Placental pericyte (primary cell): ENCODE results near the gene ZFC3H1. TPM values are rescaled to one million over a fixed set of nuclear protein-coding genes. Genes with fewer than 3 reads are reported as not detected.

Experiments used
- small RNA-seq: library from RNA; depleted of rRNA; stranded (forward); fragments of <200 nt; gene quantifications from one replicate; pipeline ENCODE3, GENCODE V24; 2012; ENCODE audit warnings: low replicate concordance
- total RNA-seq: library from RNA; depleted of rRNA; stranded (reverse); fragments of >200 nt; gene quantifications from 2 replicates; pipeline ENCODE4 v1.2.3, GENCODE V29; 2012

Gene ZFC3H1, protein sequence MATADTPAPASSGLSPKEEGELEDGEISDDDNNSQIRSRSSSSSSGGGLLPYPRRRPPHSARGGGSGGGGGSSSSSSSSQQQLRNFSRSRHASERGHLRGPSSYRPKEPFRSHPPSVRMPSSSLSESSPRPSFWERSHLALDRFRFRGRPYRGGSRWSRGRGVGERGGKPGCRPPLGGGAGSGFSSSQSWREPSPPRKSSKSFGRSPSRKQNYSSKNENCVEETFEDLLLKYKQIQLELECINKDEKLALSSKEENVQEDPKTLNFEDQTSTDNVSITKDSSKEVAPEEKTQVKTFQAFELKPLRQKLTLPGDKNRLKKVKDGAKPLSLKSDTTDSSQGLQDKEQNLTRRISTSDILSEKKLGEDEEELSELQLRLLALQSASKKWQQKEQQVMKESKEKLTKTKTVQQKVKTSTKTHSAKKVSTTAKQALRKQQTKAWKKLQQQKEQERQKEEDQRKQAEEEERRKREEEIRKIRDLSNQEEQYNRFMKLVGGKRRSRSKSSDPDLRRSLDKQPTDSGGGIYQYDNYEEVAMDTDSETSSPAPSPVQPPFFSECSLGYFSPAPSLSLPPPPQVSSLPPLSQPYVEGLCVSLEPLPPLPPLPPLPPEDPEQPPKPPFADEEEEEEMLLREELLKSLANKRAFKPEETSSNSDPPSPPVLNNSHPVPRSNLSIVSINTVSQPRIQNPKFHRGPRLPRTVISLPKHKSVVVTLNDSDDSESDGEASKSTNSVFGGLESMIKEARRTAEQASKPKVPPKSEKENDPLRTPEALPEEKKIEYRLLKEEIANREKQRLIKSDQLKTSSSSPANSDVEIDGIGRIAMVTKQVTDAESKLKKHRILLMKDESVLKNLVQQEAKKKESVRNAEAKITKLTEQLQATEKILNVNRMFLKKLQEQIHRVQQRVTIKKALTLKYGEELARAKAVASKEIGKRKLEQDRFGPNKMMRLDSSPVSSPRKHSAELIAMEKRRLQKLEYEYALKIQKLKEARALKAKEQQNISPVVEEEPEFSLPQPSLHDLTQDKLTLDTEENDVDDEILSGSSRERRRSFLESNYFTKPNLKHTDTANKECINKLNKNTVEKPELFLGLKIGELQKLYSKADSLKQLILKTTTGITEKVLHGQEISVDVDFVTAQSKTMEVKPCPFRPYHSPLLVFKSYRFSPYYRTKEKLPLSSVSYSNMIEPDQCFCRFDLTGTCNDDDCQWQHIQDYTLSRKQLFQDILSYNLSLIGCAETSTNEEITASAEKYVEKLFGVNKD (N-terminal part only)
- 35.7 and 45.1 TPM in 2 replicates for total RNA-seq

DNA sequence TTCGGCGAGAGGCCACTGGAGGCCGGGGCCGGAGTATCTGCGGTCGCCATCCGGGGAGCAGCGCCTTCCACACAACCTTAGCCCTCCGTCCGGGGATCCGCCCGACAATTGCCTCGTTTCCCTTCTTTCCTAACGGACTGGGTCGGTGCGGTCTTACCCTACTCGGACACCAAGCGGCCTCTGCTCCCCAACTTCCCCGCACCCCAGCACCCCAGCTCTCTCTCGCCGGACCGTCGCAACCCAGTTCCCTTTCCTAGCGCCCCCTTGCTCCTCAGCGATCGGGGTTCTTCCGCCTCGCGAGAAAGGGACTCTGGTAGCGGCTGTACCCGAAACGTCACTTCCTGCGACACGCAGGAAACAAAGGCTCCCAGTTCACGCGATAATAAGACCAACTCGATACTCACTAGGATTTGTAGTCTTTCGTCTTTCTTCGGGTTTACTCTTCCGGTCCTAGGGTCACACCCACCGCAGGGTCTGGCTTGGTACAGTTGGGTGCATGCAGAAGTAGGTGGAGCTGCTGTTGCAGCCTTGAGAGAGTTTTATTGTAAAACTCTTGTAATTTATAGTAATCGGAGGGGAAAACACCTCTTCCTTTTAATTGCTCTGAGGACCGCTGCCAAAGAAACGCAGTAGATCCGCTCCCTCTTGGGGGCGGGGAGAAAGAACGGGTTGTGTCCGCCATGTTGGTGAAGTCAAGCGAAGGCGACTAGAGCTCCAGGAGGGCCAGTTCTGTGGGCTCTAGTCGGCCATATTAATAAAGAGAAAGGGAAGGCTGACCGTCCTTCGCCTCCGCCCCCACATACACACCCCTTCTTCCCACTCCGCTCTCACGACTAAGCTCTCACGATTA lies at the start of gene ZFC3H1, which contains the start of gene THAP2:
ZFC3H1 (minus strand) TSS at position 288 of the 850 bp plus-strand sequence; CDS start at position 50, 238 bp downstream.
THAP2 (plus strand) TSS at position 741 of the 850 bp plus-strand sequence. CDS start 209 bp downstream, outside the sequence.

DNA sequence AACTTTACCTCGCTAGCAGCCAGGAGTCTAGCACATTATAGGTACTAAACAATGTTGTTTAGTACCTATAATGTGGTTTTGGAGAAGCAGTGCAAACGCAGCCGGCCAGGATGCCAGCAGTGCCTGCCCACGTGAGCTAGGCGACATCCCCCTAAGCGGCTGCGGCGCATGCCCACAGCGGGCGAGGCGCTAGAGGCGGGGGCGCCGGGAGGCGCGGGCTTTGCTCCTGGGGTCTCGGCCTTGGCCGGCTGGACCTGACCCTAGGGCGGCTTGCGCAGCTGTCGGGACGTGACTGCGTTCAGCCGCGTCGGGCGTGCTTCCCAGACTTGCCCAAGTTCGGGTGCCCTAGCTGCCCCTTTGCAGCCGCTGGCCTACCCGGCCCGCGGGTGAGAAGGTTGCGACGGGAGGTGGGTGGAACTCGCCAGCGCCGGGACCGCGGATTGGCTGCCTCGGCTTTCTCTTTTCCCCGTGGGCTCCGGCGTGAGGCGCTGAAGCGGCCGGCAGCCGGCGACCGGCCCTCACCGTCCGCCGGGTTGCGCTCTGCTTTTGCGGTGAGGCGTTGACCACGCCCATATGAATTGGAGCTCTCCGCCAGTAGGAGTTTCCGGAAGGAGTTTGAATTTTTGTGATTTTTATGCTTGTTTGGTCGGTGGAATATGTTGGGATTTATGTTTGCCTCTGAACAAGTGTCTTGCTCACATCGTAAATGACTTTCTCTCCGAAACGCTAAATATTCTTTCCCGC lies 22.4 kb upstream of the ZFC3H1 start, which contains the start of gene TMEM19:
TMEM19 (plus strand) TSS at position 169 of the 744 bp plus-strand sequence. CDS start 599 bp downstream, outside the sequence.

Small RNAs within 50 kb of the gene (small RNA-seq; reads per million reads assigned to genes)
- not detected for gene RF00560

Other genes starting within 250 kb of the ZFC3H1 start
- gene LGR5, start 224.1 kb downstream of the ZFC3H1 start, total RNA-seq, result not detected in 2 replicates
- 2.8 and 3.1 TPM in 2 replicates for gene THAP2, start 453 bp upstream of the ZFC3H1 start, total RNA-seq
- 8.3 and 38.9 TPM in 2 replicates for gene TMEM19, start 22.2 kb upstream of the ZFC3H1 start, total RNA-seq
- gene RAB21, start 91.0 kb upstream of the ZFC3H1 start, total RNA-seq, result 22.5 and 23.0 TPM in 2 replicates
- 15.2 and 34.6 TPM in 2 replicates for gene TBC1D15, start 175.9 kb upstream of the ZFC3H1 start, total RNA-seq